IMR-90 (cell line): ENCODE data around the gene SEMA4A. TPM values are rescaled to one million over a fixed set of nuclear protein-coding genes. Genes with fewer than 3 reads are reported as not detected.

Experiments used
- microRNA-seq, 2 experiments: library from miRNA; stranded (forward) in 1 of 2; unstranded in 1 of 2; fragments of 10-50 nt in 1 of 2; fragments of <30 nt in 1 of 2; gene quantifications in 1 of 2; microRNA quantifications in 1 of 2; one replicate each; pipeline versions ENCODE3 to v1.1.0; 2013 to 2020; ENCODE audit not compliant: insufficient read depth in 1 of 2, insufficient read length in 1 of 2, unreplicated experiment in 1 of 2
- polyA plus RNA-seq, 3 experiments: library from polyadenylated mRNA; depleted of rRNA; stranded (reverse); fragments of >200 nt; gene quantifications; 2 replicates each; pipeline ENCODE4 v1.2.3, GENCODE V29; 2012; ENCODE audit warnings: low replicate concordance in 1 of 3
- small RNA-seq, 5 experiments: library from RNA; depleted of rRNA; stranded (forward); fragments of <200 nt; gene quantifications; one replicate each; pipeline ENCODE3, GENCODE V24; 2012
- total RNA-seq: library from RNA; depleted of rRNA; stranded (reverse); fragments of >200 nt; gene quantifications from 2 replicates; pipeline ENCODE4 v1.2.3, GENCODE V29; 2012; rRNA removed

Gene SEMA4A
- total and polyA plus RNA-seq, 2 of the 4 experiments (the other 2 are of a cell fraction) = 0.18 to 0.86 TPM

Small RNAs within 50 kb of the gene (microRNA-seq; reads per million reads assigned to microRNA genes)
- gene RF00568 (ENCODE audit: insufficient read depth, insufficient read length) = not detected

Small RNAs within 50 kb of the gene (small RNA-seq; reads per million reads assigned to genes)
- gene RF00568 = 0 reads per million in 5 experiments

Other genes with a start within 250 kb of the SEMA4A start
- gene RIT1, start 242.2 kb upstream of the SEMA4A start, total RNA-seq = 46.8 and 52.2 TPM in 2 replicates
- 26.2 and 29.6 TPM in 2 replicates for gene RIT1, start 242.2 kb upstream of the SEMA4A start, polyA plus RNA-seq (2012; rRNA removed)
- gene KHDC4, start 219.2 kb upstream of the SEMA4A start, total RNA-seq = 22.5 and 28.0 TPM in 2 replicates
- gene KHDC4, start 219.2 kb upstream of the SEMA4A start, polyA plus RNA-seq (2012; rRNA removed) = 23.4 and 29.9 TPM in 2 replicates
- gene RXFP4, start 211.9 kb upstream of the SEMA4A start, total RNA-seq = not detected in 2 replicates
- not detected in 2 replicates for gene RXFP4, start 211.9 kb upstream of the SEMA4A start, polyA plus RNA-seq (2012; rRNA removed)
- 81.4 and 91.8 TPM in 2 replicates for gene ARHGEF2, start 175.0 kb upstream of the SEMA4A start, total RNA-seq
- gene ARHGEF2, start 175.0 kb upstream of the SEMA4A start, polyA plus RNA-seq (2012; rRNA removed) = 101 and 117 TPM in 2 replicates
- 553 and 927 TPM in 2 replicates for gene SSR2, start 132.6 kb upstream of the SEMA4A start, total RNA-seq
- gene SSR2, start 132.6 kb upstream of the SEMA4A start, polyA plus RNA-seq (2012; rRNA removed) = 952 and 1,264 TPM in 2 replicates
- gene UBQLN4, start 99.8 kb upstream of the SEMA4A start, total RNA-seq = 8.8 and 9.7 TPM in 2 replicates
- 21.6 and 24.0 TPM in 2 replicates for gene UBQLN4, start 99.8 kb upstream of the SEMA4A start, polyA plus RNA-seq (2012; rRNA removed)
- gene LAMTOR2, start 98.8 kb upstream of the SEMA4A start, total RNA-seq = 45.8 and 50.0 TPM in 2 replicates
- gene LAMTOR2, start 98.8 kb upstream of the SEMA4A start, polyA plus RNA-seq (2012; rRNA removed) = 89.0 and 106 TPM in 2 replicates
- not detected in 2 replicates for gene RAB25, start 92.4 kb upstream of the SEMA4A start, total RNA-seq
- not detected in 2 replicates for gene RAB25, start 92.4 kb upstream of the SEMA4A start, polyA plus RNA-seq (2012; rRNA removed)
- gene MEX3A, start 71.1 kb upstream of the SEMA4A start, total RNA-seq = 2.3 and 2.5 TPM in 2 replicates
- gene MEX3A, start 71.1 kb upstream of the SEMA4A start, polyA plus RNA-seq (2012; rRNA removed) = 9.0 and 11.6 TPM in 2 replicates
- gene LMNA, start 38.9 kb upstream of the SEMA4A start, total RNA-seq = 753 and 755 TPM in 2 replicates
- 563 and 927 TPM in 2 replicates for gene LMNA, start 38.9 kb upstream of the SEMA4A start, polyA plus RNA-seq (2012; rRNA removed)
- gene SLC25A44, start 40.5 kb downstream of the SEMA4A start, total RNA-seq = 12.7 and 12.8 TPM in 2 replicates
- 19.7 and 20.2 TPM in 2 replicates for gene SLC25A44, start 40.5 kb downstream of the SEMA4A start, polyA plus RNA-seq (2012; rRNA removed)
- 54.8 and 62.5 TPM in 2 replicates for gene PMF1, start 59.4 kb downstream of the SEMA4A start, total RNA-seq
- gene PMF1, start 59.4 kb downstream of the SEMA4A start, polyA plus RNA-seq (2012; rRNA removed) = 73.4 and 74.9 TPM in 2 replicates
- gene BGLAP, start 88.6 kb downstream of the SEMA4A start, total RNA-seq = not detected in 2 replicates
- gene BGLAP, start 88.6 kb downstream of the SEMA4A start, polyA plus RNA-seq (2012; rRNA removed) = 0.32 and 0.67 TPM in 2 replicates
- under 0.01 TPM in 1 of 2 replicates, not detected in the other for gene PAQR6, start 94.5 kb downstream of the SEMA4A start, total RNA-seq
- 0.57 and 0.67 TPM in 2 replicates for gene PAQR6, start 94.5 kb downstream of the SEMA4A start, polyA plus RNA-seq (2012; rRNA removed)
- 33.9 and 37.3 TPM in 2 replicates for gene SMG5, start 129.2 kb downstream of the SEMA4A start, total RNA-seq
- gene SMG5, start 129.2 kb downstream of the SEMA4A start, polyA plus RNA-seq (2012; rRNA removed) = 33.3 and 34.7 TPM in 2 replicates
- 0.28 and 0.54 TPM in 2 replicates for gene TMEM79, start 130.7 kb downstream of the SEMA4A start, total RNA-seq
- gene TMEM79, start 130.7 kb downstream of the SEMA4A start, polyA plus RNA-seq (2012; rRNA removed) = 2.3 and 3.3 TPM in 2 replicates
- 18.3 and 32.6 TPM in 2 replicates for gene GLMP, start 142.1 kb downstream of the SEMA4A start, total RNA-seq
- gene GLMP, start 142.1 kb downstream of the SEMA4A start, polyA plus RNA-seq (2012; rRNA removed) = 43.1 and 45.8 TPM in 2 replicates
- gene VHLL, start 145.7 kb downstream of the SEMA4A start, total RNA-seq = 0.28 TPM in 1 of 2 replicates, not detected in the other
- not detected in 2 replicates for gene VHLL, start 145.7 kb downstream of the SEMA4A start, polyA plus RNA-seq (2012; rRNA removed)
- gene CCT3, start 184.7 kb downstream of the SEMA4A start, total RNA-seq = 595 and 637 TPM in 2 replicates
- 293 and 313 TPM in 2 replicates for gene CCT3, start 184.7 kb downstream of the SEMA4A start, polyA plus RNA-seq (2012; rRNA removed)
- not detected in 2 replicates for gene TSACC, start 184.9 kb downstream of the SEMA4A start, total RNA-seq
- 0.75 and 0.79 TPM in 2 replicates for gene TSACC, start 184.9 kb downstream of the SEMA4A start, polyA plus RNA-seq (2012; rRNA removed)
- not detected in 2 replicates for gene RHBG, start 215.6 kb downstream of the SEMA4A start, total RNA-seq
- gene RHBG, start 215.6 kb downstream of the SEMA4A start, polyA plus RNA-seq (2012; rRNA removed) = not detected in 2 replicates